ENCODE data around the gene TLR6.
"Not testable (repeated sequence)": the region's sequence is repeated elsewhere in the genome, so short reads cannot be mapped to it uniquely, and the experiment has no call there.

The TLR6 gene

GRCh38 chr4:38820329-38821061, 36.1 kb downstream of the TLR6 start:
- no peak for DNase-seq

GRCh38 chr4:38819569-38819968, 37.0 kb downstream of the TLR6 start:
- DNase-seq = no peak

GRCh38 chr4:38818441-38818976, 38.1 kb downstream of the TLR6 start:
- DNase-seq = no peak

GRCh38 chr4:38815885-38816782, 40.5 kb downstream of the TLR6 start:
- no peak for DNase-seq

GRCh38 chr4:38814386-38814785, 42.2 kb downstream of the TLR6 start:
- no peak for DNase-seq

DNA sequence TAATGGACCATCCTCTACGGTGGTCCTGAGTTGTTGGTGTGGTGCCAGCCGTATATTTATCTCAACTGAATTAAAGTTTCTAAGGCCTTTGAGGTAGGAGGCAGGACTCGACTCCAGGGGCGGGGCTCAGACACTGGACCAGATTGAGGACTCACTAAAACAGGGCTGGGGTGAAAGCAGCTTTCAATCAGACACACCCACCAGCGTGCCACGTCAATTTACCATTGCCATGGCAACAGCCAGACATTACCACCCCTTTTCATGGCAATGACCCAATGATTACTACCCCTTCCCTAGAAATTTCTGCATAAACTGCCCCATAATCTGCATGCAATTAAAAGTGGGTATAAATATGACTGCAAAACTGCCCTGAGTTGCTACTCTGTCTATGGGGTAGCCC, 45.3 kb downstream of the TLR6 start:
- no peak for DNase-seq

- not testable (repeated sequence) for DNase-seq
These were observed 49.2 kb downstream of the TLR6 start for GRCh38 chr4:38807462-38807861.

- DNase-seq = not testable (repeated sequence)
These were observed 50.4 kb downstream of the TLR6 start for GRCh38 chr4:38806251-38806650.

DNA sequence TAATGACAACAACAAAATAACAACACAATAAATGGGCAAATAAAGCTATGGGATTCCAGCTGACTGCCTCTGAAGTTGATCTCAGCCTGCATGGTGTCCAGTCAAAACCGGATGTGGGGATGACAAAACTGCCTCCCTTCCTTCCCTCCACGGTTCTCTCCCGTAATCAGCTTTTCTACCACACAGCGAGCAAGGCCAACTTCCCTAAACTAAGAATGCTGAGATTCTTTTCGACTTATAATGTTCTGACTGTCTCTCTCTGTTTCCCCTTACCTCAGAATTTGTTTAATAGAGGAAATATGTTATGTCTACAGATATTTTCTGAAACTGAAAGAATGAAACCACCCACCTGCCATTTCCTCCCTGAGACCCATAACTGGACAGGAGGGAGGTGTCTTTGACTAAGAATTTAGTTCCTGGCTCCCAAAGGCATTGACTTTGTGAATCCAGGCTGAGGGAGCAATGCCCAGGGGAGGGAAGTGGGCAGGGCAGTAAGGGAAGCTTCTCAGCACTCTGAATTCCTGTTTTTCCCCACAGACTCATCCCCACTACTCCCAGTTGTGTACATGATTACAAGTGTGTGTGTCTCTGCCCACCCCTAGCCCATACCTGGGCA, 51.0 kb downstream of the TLR6 start:
- no peak for DNase-seq

GRCh38 chr4:38804654-38805295, 51.8 kb downstream of the TLR6 start, which contains the start of gene TLR1:
TLR1 (minus strand) TSS chr4:38804791; CDS start chr4:38798831, 5,960 bp downstream.
- DNase-seq = no peak

- DNase-seq = no peak
These were observed 52.6 kb downstream of the TLR6 start for GRCh38 chr4:38803833-38804653.

DNA sequence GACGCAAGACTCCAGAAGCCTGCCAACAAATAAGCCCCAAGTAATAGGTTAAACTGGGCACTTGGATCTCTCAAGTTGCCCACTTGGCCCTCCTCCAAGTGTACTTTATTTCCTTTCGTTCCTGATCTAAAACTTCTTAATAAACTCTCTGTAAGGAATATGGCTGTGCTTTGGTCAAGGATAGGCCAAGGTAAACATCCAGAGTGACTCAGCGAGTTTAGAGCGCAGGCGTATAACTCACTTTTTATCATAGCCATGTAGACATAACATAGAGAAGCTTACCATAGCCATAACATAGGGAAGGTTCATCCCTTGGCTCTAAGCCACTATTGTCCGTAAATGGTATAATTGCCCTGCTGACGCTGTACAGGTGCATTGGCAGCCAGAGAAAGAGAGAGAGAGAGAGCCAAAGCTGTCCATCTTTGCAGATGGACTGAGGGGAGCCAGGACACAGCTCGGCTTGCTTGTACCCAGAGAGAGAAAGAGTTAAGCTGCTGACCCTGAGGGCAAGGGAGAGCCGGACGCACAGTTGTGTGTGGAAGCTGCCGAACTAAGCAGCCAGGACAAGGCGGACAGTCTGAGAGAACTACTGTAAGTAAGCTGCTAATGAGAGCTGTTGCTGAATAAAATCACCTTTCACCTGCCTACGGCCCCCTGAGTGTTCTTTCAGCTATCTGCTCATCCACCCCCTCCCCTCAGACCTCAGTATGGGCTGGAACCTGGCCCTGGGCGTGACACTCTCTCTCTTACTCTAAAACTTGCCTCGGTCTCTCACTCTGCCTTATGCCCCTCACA, 53.9 kb downstream of the TLR6 start:
- DNase-seq = no peak

DNA sequence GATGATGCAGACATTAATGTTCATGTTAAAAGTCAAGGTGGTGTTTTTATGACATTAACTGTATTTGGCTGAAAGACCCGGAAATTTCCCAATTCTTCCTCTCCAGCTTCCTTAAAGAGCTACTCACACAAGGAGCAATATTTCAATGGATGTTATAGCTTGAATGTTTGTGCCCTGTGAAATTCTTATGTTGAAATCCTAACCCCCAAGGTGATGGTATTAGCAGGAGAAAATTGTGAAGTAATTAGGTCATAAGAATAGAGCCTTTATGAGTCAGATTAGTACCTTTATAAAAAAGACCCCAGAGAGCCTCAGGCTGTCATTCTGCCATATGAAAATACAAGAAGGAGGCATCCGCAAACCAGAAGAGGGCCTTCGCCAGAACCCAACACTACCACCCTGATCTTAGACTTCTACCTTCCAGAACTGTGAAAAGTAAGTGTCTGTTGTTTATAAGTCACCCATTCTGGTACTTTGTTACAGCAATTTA, 55.6 kb downstream of the TLR6 start:
- no peak for DNase-seq

DNA sequence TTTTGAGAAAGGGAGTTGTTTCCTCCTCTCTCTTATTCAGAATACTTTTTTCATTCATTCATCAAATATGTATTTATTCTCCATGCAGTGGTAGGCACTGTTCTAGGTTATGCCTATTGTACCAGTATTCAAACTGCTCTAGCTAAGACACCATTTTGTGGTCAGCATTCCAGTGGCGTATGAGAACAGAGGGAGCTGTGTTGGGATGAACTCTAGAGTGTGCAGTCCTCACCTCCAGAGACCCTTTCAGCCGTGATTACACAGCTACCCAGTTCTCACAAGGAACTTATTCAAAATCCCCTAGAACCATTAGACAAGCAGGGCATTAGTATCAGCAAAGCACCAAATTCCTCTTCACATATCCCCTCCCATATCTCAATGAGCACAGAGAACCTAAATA, 56.3 kb downstream of the TLR6 start:
- DNase-seq = no peak

DNA sequence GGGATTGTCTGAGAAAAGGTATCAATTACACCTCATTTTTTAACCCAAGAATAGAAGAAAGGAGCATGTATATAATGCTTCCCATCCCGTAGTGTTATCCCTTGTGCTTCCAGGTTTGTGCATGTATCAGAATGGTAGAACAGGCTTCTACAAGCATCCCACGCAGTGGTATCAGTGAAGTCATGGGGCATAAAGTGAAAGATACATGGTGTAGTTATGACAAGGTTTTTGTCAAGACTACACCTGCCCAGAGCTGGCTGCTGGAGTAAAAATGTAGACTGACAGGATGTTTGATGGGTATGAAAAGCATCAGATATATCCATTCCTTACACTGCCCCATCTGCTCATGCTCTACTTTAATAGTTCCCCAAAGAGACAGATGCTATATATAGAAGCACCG, 61.5 kb downstream of the TLR6 start:
- no peak for DNase-seq

GRCh38 chr4:38794051-38794450, 62.6 kb downstream of the TLR6 start:
- DNase-seq = no peak

- no peak for DNase-seq
These were observed 65.6 kb downstream of the TLR6 start for GRCh38 chr4:38791010-38791409.

DNA sequence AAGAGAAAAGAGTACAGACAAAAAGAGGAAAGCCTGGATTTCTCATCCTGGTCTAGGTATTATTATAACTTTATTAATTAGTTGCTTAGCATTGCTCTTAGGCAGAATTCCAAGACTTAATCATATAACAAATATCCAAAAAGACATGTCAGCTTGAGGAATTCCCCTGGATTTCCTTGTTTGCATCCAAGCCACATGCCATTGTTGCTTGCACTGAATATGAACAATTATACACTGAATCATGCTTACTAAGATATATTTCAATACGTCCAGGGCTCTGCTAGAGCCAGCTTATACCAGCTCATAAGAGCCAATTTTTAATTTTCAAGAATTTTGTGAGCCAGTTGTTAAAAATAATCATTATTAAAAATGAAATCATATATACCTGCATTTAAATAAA, 68.3 kb downstream of the TLR6 start:
- DNase-seq = no peak

DNA sequence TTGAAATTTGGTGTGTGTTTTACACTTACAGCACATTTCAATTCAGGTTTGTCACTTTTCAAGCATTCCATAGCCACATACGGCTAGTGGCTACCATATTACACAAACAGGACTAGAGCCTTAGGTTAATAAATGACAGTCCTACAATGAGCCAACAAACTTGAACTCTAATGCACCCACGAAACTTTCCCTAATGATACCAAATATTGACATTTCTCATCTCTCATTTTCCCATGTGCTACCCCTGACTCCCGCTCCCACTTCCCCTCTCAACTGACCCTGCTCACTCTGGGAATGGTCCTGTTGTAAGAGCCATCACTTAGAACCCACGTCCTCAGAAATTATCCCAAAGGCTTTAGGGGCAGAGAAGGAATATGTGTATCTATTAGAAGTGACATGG, 68.9 kb downstream of the TLR6 start:
- DNase-seq = no peak

GRCh38 chr4:38785901-38786402, 70.7 kb downstream of the TLR6 start:
- DNase-seq = no peak

Data from SHP77 treated with DMSO at 0.1 percent for 48 hours (cell line).